ENCODE data around the gene CDC20B. TPM values are rescaled to one million over a fixed set of nuclear protein-coding genes. Genes with fewer than 3 reads are reported as not detected.

CDC20B gene
- total and polyA plus RNA-seq, 10 donors: not detected

DNA sequence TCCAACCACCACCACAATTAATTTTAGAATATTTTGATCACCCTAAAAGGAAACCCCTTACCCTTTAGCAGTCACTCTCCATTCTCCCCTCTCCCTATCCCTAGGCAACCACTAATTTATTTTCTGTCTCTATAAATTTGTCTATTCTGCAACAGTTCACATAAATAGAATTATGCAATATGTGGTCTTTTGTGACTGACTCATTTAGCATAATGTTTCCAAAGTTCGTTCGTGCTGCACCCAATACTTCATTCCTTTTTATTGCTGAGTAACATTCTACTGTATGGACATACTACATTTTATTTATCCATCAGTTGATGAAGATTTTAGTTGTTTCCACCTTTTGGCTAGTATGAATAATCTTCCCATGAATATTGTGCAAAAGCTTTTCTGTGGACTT is 18.2 kb upstream of the CDC20B start:
- Histone ChIP-seq H3K36me3 (no peaks in the 10 kb centered on the region), H3K27ac (no peak overlapping the region), H3K4me1 (no peaks in the 10 kb centered on the region), H3K27me3 (replicated peaks in 1 of 7) (peaks cover 0 to 74% (median 30%) of the 10 kb centered on the region in 7 donors), H3K4me3 (no peak overlapping the region), H3K9me3 (no peaks in the 10 kb centered on the region)
- WGBS, 5 donors: 64 to 89% (median 80%) methylated on average over 2 of the region's 2 CpGs
- TF ChIP-seq POLR2A (IDR thresholded peaks at IDR 0.05) (no peak), POLR2AphosphoS5 (IDR thresholded peaks at IDR 0.05) (no peak)
- TF ChIP-seq, protein P1, sequence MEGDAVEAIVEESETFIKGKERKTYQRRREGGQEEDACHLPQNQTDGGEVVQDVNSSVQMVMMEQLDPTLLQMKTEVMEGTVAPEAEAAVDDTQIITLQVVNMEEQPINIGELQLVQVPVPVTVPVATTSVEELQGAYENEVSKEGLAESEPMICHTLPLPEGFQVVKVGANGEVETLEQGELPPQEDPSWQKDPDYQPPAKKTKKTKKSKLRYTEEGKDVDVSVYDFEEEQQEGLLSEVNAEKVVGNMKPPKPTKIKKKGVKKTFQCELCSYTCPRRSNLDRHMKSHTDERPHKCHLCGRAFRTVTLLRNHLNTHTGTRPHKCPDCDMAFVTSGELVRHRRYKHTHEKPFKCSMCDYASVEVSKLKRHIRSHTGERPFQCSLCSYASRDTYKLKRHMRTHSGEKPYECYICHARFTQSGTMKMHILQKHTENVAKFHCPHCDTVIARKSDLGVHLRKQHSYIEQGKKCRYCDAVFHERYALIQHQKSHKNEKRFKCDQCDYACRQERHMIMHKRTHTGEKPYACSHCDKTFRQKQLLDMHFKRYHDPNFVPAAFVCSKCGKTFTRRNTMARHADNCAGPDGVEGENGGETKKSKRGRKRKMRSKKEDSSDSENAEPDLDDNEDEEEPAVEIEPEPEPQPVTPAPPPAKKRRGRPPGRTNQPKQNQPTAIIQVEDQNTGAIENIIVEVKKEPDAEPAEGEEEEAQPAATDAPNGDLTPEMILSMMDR (IDR thresholded peaks at IDR 0.05 in 8 of 11, conservative IDR thresholded peaks at IDR 0.05 in 3 of 11): no peak
- DNase-seq: no peak
- intact Hi-C loops (cut with DNase I; ENCODE audit: low total_unique reads): no loop called here

DNA sequence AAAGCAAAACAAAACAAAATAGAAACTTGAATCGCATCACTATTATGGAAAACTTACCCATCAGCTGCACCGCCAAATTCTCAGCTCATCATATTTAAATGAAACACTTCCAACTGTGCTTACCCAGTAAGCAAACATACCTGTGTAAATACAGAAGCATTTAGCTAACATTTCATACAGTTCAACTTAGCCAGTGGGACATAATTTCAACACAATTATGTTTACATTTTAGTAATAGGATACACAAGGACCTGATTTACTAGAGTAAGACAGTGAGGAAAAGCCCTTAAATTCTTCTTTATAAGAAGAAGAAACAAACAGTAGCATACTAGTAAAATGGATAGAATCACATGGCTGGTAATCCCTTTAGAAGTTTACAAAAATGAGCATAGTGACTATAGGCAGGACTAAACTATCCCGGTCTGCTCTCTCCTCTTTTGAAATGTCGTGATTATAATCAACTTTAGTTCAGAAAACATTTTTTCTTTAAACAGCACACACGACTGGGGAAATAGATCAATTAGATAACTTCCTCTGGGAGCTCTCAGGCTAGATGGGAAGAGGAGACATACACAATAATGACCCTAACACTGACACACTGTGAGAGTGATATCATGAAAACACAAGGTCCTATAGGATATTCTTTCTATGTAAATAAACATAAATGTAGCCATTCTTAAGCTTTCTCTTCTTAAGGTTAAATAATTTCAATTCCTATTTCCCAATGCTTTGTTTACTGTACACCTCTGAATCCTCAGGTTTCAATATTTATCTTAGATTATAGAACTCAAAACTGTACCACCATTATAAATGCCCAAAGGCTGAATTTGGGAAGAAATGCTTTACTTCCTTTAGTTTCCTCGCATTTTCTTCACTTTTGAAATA is 15.9 kb upstream of the CDC20B start:
- no peaks in the 10 kb centered on the region for H3K36me3 ChIP-seq
- intact Hi-C loops (cut with DNase I; ENCODE audit: low total_unique reads): no loop called here
- no peaks in the 10 kb centered on the region for H3K4me1 ChIP-seq
- no peak overlapping the region for H3K27ac ChIP-seq
- H3K27me3 ChIP-seq (replicated peaks in 1 of 7): peaks cover 0 to 83% (median 25%) of the 10 kb centered on the region in 7 donors
- H3K4me3 ChIP-seq: no peak overlapping the region
- H3K9me3 ChIP-seq: no peaks in the 10 kb centered on the region
- TF ChIP-seq POLR2AphosphoS5 (IDR thresholded peaks at IDR 0.05) (no peak), POLR2A (IDR thresholded peaks at IDR 0.05) (no peak)
- TF ChIP-seq, protein P1 (IDR thresholded peaks at IDR 0.05 in 8 of 11, conservative IDR thresholded peaks at IDR 0.05 in 3 of 11): no peak
- no peak for DNase-seq
- WGBS, 5 donors: 59 to 71% (median 68%) methylated on average over 6 of the region's 6 CpGs

DNA sequence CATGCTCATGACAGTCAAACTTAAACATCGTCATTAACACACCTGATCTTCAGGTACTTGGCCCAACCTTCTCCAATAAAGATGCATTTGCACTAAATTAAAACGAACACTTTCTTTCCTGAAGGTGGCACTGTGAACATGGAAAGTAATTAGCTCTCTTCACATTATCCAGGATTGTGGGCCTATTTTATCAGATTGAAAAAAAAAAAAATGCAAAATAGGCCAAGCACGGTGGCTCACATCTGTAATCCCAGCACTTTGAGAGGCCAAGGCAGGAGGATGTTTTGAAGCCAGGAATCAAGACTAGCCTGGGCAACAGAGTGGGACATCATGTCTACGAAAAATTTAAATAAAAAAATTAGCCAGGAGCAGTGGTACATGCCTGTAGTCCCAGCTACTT is 14.4 kb upstream of the CDC20B start:
- DNase-seq: no peak
- Histone ChIP-seq H3K4me3 (no peak overlapping the region), H3K4me1 (no peaks in the 10 kb centered on the region), H3K36me3 (no peaks in the 10 kb centered on the region), H3K9me3 (peaks cover 0 to 5% (median 0%) of the 10 kb centered on the region in 8 donors), H3K27ac (no peak overlapping the region), H3K27me3 (replicated peaks in 1 of 7) (peaks cover 0 to 83% (median 21%) of the 10 kb centered on the region in 7 donors)
- 46 to 59% (median 52%) methylated on average over 4 of the region's 4 CpGs for WGBS, 5 donors
- intact Hi-C loops (cut with DNase I; ENCODE audit: low total_unique reads): no loop called here
- no peak for TF ChIP-seq POLR2AphosphoS5 (IDR thresholded peaks at IDR 0.05)
- TF ChIP-seq, protein P1 (IDR thresholded peaks at IDR 0.05 in 8 of 11, conservative IDR thresholded peaks at IDR 0.05 in 3 of 11): no peak

DNA sequence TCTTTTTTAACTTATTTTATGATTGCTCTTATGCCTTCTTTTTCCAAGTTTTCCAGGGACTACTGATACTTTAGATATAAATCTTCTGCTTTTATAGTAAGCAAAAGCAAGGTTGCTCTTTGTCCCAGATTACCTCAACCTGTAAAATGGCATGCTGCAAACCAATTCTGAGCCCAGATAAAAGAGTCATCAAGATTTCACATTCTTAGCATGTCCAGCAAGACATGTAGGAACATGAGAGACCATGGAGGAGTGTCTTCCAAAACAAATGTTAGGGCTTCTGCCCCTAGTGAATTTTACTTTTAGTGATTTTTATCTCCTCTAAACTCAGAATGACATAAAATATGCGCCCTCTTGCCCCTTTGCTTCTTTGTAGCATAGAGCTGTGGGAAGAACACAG is 7.0 kb upstream of the CDC20B start:
- Histone ChIP-seq H3K4me1 (peaks cover 7 to 19% (median 15%) of the 10 kb centered on the region in 6 donors), H3K36me3 (no peaks in the 10 kb centered on the region), H3K4me3 (no peak overlapping the region), H3K27ac (no peak overlapping the region), H3K27me3 (replicated peaks in 1 of 7) (peaks cover 3 to 95% (median 47%) of the 10 kb centered on the region in 7 donors), H3K9me3 (peaks cover 0 to 5% (median 0%) of the 10 kb centered on the region in 8 donors)
- no peak for TF ChIP-seq POLR2A (IDR thresholded peaks at IDR 0.05)
- TF ChIP-seq, protein P1 (IDR thresholded peaks at IDR 0.05 in 8 of 11, conservative IDR thresholded peaks at IDR 0.05 in 3 of 11): no peak
- no peak for TF ChIP-seq POLR2AphosphoS5 (IDR thresholded peaks at IDR 0.05)
- intact Hi-C loops (cut with DNase I; ENCODE audit: low total_unique reads): no loop called here
- no peak for DNase-seq
- 43 to 71% (median 58%) methylated on average over 1 of the region's 1 CpG for WGBS, 5 donors

All from spleen (tissue), 11 donors.